Testis (tissue), 2 donors: ENCODE results near the gene CCDC121.

Experiments used
- CTCF ChIP-seq, 3 experiments: fragments of 450-650 bp in 2 of 3; fragments of 200-600 bp in 1 of 3; sonication (generic) in 1 of 3; IDR thresholded peaks; one replicate each; pipeline ENCODE4 v1.5.1; 2016 to 2019; ENCODE audit warnings: antibody characterized with exemption in 3 of 3, mild to moderate bottlenecking in 2 of 3, moderate library complexity in 1 of 3
- POLR2A ChIP-seq: fragments of 450-650 bp; IDR thresholded peaks from one replicate; pipeline ENCODE4 v1.6.1; 2017; ENCODE audit warnings: antibody characterized with exemption, mild to moderate bottlenecking, moderate library complexity

- TF ChIP-seq POLR2A = no peak
- TF ChIP-seq CTCF (IDR thresholded peaks at IDR 0.05) = no peak
Observed at GRCh38 chr2:27634291-27634690, 5.5 kb upstream of the CCDC121 start.
